ENCODE data around the gene ZNF471.

- TF ChIP-seq CTCF (conservative IDR thresholded peaks at IDR 0.05; ENCODE audit: low read depth in 2 of 2) = no peak
- no peak for TF ChIP-seq EZH2 (IDR thresholded peaks at IDR 0.05; ENCODE audit: low read depth, unreplicated experiment)
- no peak for TF ChIP-seq EZH2phosphoT487 (IDR thresholded peaks at IDR 0.05; ENCODE audit: unreplicated experiment)
- TF ChIP-seq CREB1 (CRISPR knock-in tag; IDR thresholded peaks at IDR 0.05; ENCODE audit: low read depth) = no peak
- no peak; the same call in 1 of the 2 replicates for TF ChIP-seq POLR2AphosphoS5 (IDR thresholded peaks at IDR 0.05; ENCODE audit: low read depth)
- no peak for TF ChIP-seq ZNF331 (CRISPR knock-in tag; IDR thresholded peaks at IDR 0.05; ENCODE audit: low read depth)
Observed at GRCh38 chr19:56476651-56477428, 30.8 kb upstream of the ZNF471 start, which contains the start of gene ZNF667.

All from GM23338 (cell line).